ENCODE results near the gene C19orf81. TPM values are rescaled to one million over a fixed set of nuclear protein-coding genes. Genes with fewer than 3 reads are reported as not detected.
"Not testable (repeated sequence)": the region's sequence is repeated elsewhere in the genome, so short reads cannot be mapped to it uniquely, and the experiment has no call there.

C19orf81 gene
- total and polyA plus RNA-seq, 2 of the 4 experiments (the other 2 are of a cell fraction), result 0.31 TPM; not detected in 1

DNA sequence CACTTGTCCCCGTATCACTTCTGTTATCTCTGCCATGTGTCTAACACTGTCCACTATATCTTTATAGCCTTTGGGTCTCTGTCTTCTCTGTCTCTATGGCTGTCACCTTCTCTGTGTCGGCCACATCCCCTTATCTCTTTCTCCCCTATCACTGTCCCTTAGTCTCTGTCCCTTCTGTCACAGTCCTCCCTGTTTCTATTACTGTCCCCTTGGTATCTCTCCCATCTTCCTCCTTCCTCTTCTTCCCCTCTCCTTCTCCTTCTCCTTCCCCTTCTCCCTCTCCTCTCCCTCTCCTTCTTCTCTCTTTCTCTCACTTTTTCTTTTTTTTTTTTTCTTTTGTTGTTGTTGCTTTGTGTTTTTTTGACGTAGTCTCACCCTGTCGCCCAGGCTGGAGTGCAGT, 46.3 kb upstream of the C19orf81 start:
- no peak overlapping the region for H2AK9ac ChIP-seq (replicated peaks; ENCODE audit: low read depth, low read length, poor library complexity)
- no peak overlapping the region for H4K8ac ChIP-seq (ENCODE audit: low read depth in 2 of 2, low read length in 2 of 2)
- H2BK120ac ChIP-seq (ENCODE audit: low read depth, low read length), result no peak overlapping the region
- no peak overlapping the region for H2AK5ac ChIP-seq (ENCODE audit: low read depth, low read length)
- no peak overlapping the region for H2BK20ac ChIP-seq (ENCODE audit: low read depth, low read length)
- H3K4me1 ChIP-seq (ENCODE audit: control insufficient read depth, insufficient read depth, low read length), result no peaks in the 10 kb centered on the region
- no peak overlapping the region for H3K4ac ChIP-seq (ENCODE audit: low read depth, low read length)
- no peak overlapping the region for H3K56ac ChIP-seq (ENCODE audit: extremely low read depth, insufficient read depth, low read length)
- no peaks in the 10 kb centered on the region for H3K9me1 ChIP-seq (ENCODE audit: insufficient read depth, low read length)
- ATAC-seq (ENCODE audit: low read depth) (no peak), DNase-seq (no peak)
- no peaks in the 10 kb centered on the region for H4K20me1 ChIP-seq (ENCODE audit: insufficient read depth, low read length)
- peaks cover 3% of the 10 kb centered on the region; the same call in 1 of the 2 replicates for H3K9me3 ChIP-seq (ENCODE audit: control insufficient read depth, insufficient read depth, low read length)
- no TSS peak for BruUV-seq (replicated peaks)
- ChIA-PET POLR2A (ENCODE audit: unreplicated experiment) (no interaction called here), CTCF (no interaction called here)
- no peak overlapping the region for H3K27ac ChIP-seq (ENCODE audit: insufficient read depth, low read length)
- no peak overlapping the region for H4K5ac ChIP-seq (ENCODE audit: low read depth, low read length)
- no peaks in the 10 kb centered on the region; the same call in 1 of the 2 replicates for H3K27me3 ChIP-seq (ENCODE audit: control insufficient read depth, insufficient read depth, low read length)
- H2BK15ac ChIP-seq (ENCODE audit: low read depth, low read length), result no peak overlapping the region
- dilution Hi-C loops (cut with HindIII; ENCODE audit: low sequenced_read_pairs, unreplicated experiment) (no loop called here), in situ Hi-C loops (cut with MboI; ENCODE audit: low sequenced_read_pairs) (no loop called here), intact Hi-C loops (cut with micrococcal nuclease) (no loop called here)
- H3K23ac ChIP-seq (ENCODE audit: low read depth, low read length), result no peak overlapping the region
- H2AFZ ChIP-seq (replicated peaks; ENCODE audit: low read length, poor library complexity), result no peak overlapping the region
- H3K36me3 ChIP-seq (ENCODE audit: control insufficient read depth, insufficient read depth, low read length), result no peaks in the 10 kb centered on the region
- H2BK5ac ChIP-seq (ENCODE audit: low read depth, low read length, poor library complexity, severe bottlenecking), result no peak overlapping the region
- TF ChIP-seq RCOR1 (IDR thresholded peaks at IDR 0.05; ENCODE audit: insufficient replicate concordance, low read length) (no peak), SMC3 (IDR thresholded peaks at IDR 0.05; ENCODE audit: low read depth, low read length) (no peak), MXI1 (IDR thresholded peaks at IDR 0.05; ENCODE audit: borderline replicate concordance, low read depth, low read length) (no peak), POLR2A (IDR thresholded peaks at IDR 0.05; ENCODE audit: low read depth, low read length) (no peak), NFE2L2 (IDR thresholded peaks at IDR 0.05; ENCODE audit: low read depth, low read length) (no peak)
- no peak overlapping the region for H3K18ac ChIP-seq (ENCODE audit: low read depth, low read length)
- H3K9ac ChIP-seq (ENCODE audit: low read depth, low read length), result no peak overlapping the region
- no peak overlapping the region for H4K91ac ChIP-seq (ENCODE audit: insufficient read depth, low read depth, low read length)
- no peak overlapping the region for H3K4me2 ChIP-seq (ENCODE audit: low read depth, low read length)
- no peak overlapping the region for H3K4me3 ChIP-seq (ENCODE audit: insufficient read depth, low read depth, low read length)
- no peaks in the 10 kb centered on the region for H3K79me1 ChIP-seq (ENCODE audit: low read depth in 1 of 2, low read length in 2 of 2)
- H3K14ac ChIP-seq (replicated peaks; ENCODE audit: low read depth, low read length), result no peak overlapping the region
- no CpG with 5 or more reads among the region's 4 CpGs for WGBS, 2 experiments (ENCODE audit: extremely low coverage in 2 of 2, insufficient read length in 1 of 2)

- H3K4ac ChIP-seq (ENCODE audit: low read depth, low read length); H3K27me3 ChIP-seq (ENCODE audit: control insufficient read depth, insufficient read depth, low read length); H3K23ac ChIP-seq (ENCODE audit: low read depth, low read length); H3K9me3 ChIP-seq (ENCODE audit: control insufficient read depth, insufficient read depth, low read length); H3K18ac ChIP-seq (ENCODE audit: low read depth, low read length); H2AFZ ChIP-seq (replicated peaks; ENCODE audit: low read length, poor library complexity); H3K14ac ChIP-seq (replicated peaks; ENCODE audit: low read depth, low read length); H4K5ac ChIP-seq (ENCODE audit: low read depth, low read length); BruUV-seq (replicated peaks); in situ Hi-C loops (cut with MboI; ENCODE audit: low sequenced_read_pairs); H3K79me1 ChIP-seq (ENCODE audit: low read depth in 1 of 2, low read length in 2 of 2); H4K91ac ChIP-seq (ENCODE audit: insufficient read depth, low read depth, low read length); ATAC-seq (ENCODE audit: low read depth); H2BK15ac ChIP-seq (ENCODE audit: low read depth, low read length); H3K36me3 ChIP-seq (ENCODE audit: control insufficient read depth, insufficient read depth, low read length); H2BK20ac ChIP-seq (ENCODE audit: low read depth, low read length); DNase-seq; H3K27ac ChIP-seq (ENCODE audit: insufficient read depth, low read length); H2AK9ac ChIP-seq (replicated peaks; ENCODE audit: low read depth, low read length, poor library complexity); H3K4me2 ChIP-seq (ENCODE audit: low read depth, low read length); H3K4me3 ChIP-seq (ENCODE audit: insufficient read depth, low read depth, low read length); H3K9ac ChIP-seq (ENCODE audit: low read depth, low read length); H3K9me1 ChIP-seq (ENCODE audit: insufficient read depth, low read length); H2BK5ac ChIP-seq (ENCODE audit: low read depth, low read length, poor library complexity, severe bottlenecking); H2BK120ac ChIP-seq (ENCODE audit: low read depth, low read length); H4K20me1 ChIP-seq (ENCODE audit: insufficient read depth, low read length); POLR2A ChIA-PET (ENCODE audit: unreplicated experiment); H3K4me1 ChIP-seq (ENCODE audit: control insufficient read depth, insufficient read depth, low read length); H2AK5ac ChIP-seq (ENCODE audit: low read depth, low read length); intact Hi-C loops (cut with micrococcal nuclease); CTCF ChIA-PET; H4K8ac ChIP-seq (ENCODE audit: low read depth in 2 of 2, low read length in 2 of 2); H3K56ac ChIP-seq (ENCODE audit: extremely low read depth, insufficient read depth, low read length); dilution Hi-C loops (cut with HindIII; ENCODE audit: low sequenced_read_pairs, unreplicated experiment): not testable (repeated sequence)
- WGBS, 2 experiments (ENCODE audit: extremely low coverage in 2 of 2, insufficient read length in 1 of 2), result no CpG with 5 or more reads among the region's 56 CpGs
These were observed 44.8 kb upstream of the C19orf81 start for GRCh38 chr19:50604264-50605073.
